ENCODE results near the gene RAP1GDS1. TPM values are rescaled to one million over a fixed set of nuclear protein-coding genes. Genes with fewer than 3 reads are reported as not detected.
"Not testable (repeated sequence)": the region's sequence is repeated elsewhere in the genome, so short reads cannot be mapped to it uniquely, and the experiment has no call there.

Gene RAP1GDS1
- total RNA-seq, 1 donor from 2014 or later, result 161 TPM

DNA sequence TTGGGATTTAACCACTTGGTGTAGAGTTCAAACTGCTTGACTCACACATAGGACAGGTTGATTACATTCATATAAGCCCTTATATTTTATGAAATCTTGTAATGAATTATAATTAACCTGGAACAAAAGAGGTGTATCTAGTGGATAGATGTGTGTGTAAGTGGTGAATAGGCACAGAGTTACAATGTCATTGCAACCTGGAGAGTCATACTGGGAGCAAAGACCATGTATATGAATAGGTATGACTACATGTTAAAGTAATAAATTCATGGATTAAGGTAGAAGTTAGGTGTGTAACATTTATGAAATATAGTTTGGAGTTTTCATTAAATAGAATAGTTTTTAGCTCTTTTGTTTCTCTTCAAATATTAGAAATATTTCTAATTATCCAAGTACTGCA is 26.1 kb downstream of the RAP1GDS1 start:
- DNase-seq (ENCODE audit: low spot score in 2 of 2) (no peak), FAIRE-seq (no peak)

DNA sequence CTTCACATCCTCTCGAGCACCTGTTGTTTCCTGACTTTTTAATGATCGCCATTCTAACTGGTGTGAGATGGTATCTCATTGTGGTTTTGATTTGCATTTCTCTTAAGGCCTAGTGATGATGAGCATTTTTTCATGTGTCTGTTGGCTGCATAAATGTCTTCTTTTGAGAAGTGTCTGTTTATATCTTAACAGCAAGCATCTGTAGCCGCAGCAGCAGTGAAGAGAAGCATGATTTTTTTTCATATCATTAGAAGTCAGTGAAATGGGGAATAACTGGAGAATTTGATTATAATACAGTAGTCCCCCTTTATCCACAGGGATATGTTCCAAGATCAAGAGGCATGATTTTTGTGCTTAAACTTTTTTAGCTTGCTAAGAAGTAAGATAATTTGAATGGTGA is 27.5 kb downstream of the RAP1GDS1 start:
- DNase-seq (ENCODE audit: low spot score in 2 of 2); FAIRE-seq: not testable (repeated sequence)

DNA sequence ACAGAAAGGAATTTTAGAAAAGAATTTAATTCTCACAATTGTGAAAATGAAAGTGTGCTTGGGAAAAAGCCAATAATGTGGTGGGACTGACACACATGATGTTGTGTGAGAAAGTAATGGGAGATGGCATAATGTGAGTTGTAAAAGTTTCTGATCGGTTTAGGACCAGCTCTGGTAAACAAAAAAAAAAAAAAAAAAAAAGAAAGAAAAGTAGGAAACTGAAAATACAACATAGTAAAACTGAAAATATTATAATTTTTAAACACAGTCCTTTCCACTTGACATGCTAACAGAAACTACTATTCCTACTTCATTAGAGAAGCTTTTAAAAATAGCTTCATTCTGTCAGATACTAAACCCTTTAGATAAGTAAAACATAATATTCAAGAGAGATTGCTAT is 28.2 kb downstream of the RAP1GDS1 start:
- no peak for FAIRE-seq
- DNase-seq (ENCODE audit: low spot score in 2 of 2), result no peak

DNA sequence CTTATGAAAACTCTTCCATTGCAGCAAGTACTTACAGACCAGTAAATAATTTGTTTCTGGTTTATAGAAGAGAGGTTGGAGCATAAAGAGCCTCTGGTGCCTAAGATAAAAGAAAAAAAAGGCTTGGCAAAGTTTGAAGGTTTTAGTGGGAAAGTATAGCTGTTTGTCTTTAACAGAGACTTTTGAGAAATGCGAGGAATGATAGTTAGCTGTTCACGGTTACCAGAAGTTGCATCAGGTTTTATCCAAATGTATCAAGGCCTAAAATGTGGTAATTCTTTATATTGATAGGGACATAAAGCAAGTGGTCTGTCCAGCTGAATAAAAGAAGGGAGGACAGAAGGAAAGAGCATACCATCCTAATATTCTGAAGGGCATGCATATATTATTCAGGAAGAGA is 29.3 kb downstream of the RAP1GDS1 start:
- DNase-seq (ENCODE audit: low spot score in 2 of 2) (no peak), FAIRE-seq (no peak)

- DNase-seq (ENCODE audit: low spot score in 2 of 2), result no peak
- FAIRE-seq, result no peak
These were observed 32.1 kb downstream of the RAP1GDS1 start for GRCh38 chr4:98293104-98293887.

GRCh38 chr4:98298022-98298421 is 36.8 kb downstream of the RAP1GDS1 start:
- DNase-seq (ENCODE audit: low spot score in 2 of 2) (no peak), FAIRE-seq (no peak)

DNA sequence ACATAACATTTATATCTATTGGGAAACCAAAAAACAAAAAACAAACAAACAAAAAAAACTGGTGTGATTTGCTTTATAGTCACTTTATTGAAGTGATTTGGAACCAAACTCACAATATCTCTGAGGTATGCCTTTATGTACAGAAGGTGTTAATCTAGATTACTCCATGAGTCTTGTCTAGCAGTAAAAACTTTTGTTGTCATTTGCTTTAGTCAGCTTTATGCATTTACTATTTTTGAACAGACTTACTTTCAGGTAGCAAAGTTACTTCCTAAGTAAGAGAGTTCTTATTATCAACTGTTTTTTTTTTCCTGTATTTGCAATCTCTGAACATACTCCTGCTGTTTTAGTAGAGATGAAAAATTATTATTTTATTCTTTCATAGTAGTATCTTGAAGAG is 39.5 kb downstream of the RAP1GDS1 start:
- DNase-seq (ENCODE audit: low spot score in 2 of 2) (no peak), FAIRE-seq (no peak)

- no peak for FAIRE-seq
These were observed 44.4 kb downstream of the RAP1GDS1 start for GRCh38 chr4:98305576-98305975.

DNA sequence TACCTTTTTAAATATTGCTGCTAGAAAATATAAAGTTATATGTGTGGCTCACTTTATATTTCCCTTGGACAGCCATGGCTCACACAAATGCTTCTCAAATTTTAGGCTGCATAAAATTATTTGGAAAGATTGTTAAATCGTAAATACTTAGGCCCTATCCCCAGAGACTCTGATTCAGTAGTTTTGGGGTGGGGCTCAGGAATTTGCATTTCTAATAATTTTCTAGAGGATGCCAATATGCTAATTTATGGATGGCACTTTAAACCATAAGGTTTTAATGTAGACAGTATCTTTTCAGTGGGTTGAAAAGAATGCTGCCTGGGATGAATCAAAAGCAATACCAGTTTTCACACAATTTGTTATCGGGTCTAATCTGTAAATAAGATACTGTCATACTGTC is 49.7 kb downstream of the RAP1GDS1 start:
- FAIRE-seq (no peak), DNase-seq (ENCODE audit: low spot score in 2 of 2) (no peak)

More at GRCh38 chr4:98305576-98305975, 44.4 kb downstream of the RAP1GDS1 start:
- DNase-seq (ENCODE audit: low spot score in 2 of 2), result no peak

- DNase-seq (ENCODE audit: low spot score in 2 of 2) (no peak), FAIRE-seq (no peak)
These were observed 50.5 kb downstream of the RAP1GDS1 start for GRCh38 chr4:98311656-98312055.

- FAIRE-seq (no peak), DNase-seq (ENCODE audit: low spot score in 2 of 2) (no peak)
These were observed 53.8 kb downstream of the RAP1GDS1 start for GRCh38 chr4:98314791-98315565.

DNA sequence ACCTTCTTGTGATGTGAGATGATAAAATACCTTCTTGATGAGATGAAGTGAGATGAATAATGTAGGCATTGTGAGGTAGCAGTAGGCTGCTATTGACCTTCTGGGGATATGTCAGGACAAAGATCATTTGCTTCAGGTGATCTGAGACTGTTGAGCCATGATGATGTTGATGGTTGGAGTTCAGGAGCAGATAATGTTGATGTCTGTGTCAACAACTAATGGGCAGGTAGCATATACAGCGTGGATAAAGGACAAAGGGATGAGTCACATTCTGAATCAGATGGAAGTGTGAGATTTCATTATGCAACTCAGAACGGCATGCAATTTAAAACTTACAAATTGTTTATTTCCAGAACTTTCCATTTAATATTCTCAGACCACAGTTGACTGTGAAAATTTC is 57.3 kb downstream of the RAP1GDS1 start:
- FAIRE-seq, result no peak
- DNase-seq (ENCODE audit: low spot score in 2 of 2), result no peak

DNA sequence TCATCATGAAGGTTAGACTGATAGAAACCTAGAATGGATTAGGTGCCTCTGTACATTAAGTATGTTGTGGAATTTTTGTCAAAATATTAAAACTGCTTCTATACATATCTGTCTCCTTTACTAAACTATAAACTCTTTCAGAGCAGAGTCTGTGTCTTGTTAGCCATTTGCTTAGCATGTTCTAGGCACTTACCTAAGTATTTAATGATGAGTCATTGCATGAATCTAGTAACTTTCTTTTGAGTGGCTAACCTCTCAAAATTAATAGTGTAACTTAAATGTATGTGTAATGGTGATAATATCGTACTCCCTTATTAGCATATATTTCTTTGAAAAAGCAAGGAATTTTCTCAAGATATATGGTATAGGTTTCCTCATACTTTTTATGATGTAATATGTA is 57.8 kb downstream of the RAP1GDS1 start:
- FAIRE-seq (no peak), DNase-seq (ENCODE audit: low spot score in 2 of 2) (no peak)

DNA sequence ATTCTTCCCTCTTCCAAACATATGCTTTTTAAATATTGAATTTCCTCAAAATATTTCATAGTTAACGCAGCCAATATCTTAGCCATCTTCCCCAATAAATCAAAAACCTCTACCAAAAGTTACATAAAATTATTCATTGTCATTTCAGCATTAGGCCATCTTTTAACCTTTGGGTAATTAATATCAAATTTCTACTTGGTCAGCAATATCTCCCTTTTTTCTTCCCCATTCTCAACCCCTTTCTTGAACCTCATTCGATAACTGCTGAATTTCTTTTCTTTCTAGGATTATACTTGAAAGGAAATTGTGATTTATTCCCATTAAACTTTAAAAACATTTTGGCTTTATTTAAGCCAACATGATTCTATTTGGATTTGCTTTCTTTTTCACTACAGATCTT is 65.0 kb downstream of the RAP1GDS1 start:
- FAIRE-seq (no peak), DNase-seq (ENCODE audit: low spot score in 2 of 2) (no peak)

GRCh38 chr4:98327694-98328093 is 66.5 kb downstream of the RAP1GDS1 start:
- FAIRE-seq (no peak), DNase-seq (ENCODE audit: low spot score in 2 of 2) (no peak)

- not testable (repeated sequence) for DNase-seq (ENCODE audit: low spot score in 2 of 2); FAIRE-seq
These were observed 68.9 kb downstream of the RAP1GDS1 start for GRCh38 chr4:98329879-98330640.

DNA sequence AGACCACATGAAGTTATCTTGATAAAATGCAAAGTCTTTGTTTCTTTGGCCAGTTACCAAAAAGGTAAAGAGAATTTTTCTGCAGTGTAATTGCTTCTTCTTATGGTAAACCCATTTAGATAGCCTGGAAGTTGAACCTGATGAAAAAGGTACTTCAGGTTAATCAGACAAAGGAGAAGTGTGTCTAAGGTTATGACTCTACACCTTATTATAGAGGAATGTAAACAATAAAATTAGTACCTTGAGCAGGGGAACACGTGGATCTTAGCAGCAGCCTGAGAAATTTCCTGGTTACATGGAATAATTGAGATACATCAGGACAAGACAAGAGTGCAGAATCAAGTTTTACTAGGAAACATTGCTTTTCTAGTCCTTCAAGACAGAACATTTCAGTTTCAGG is 70.8 kb downstream of the RAP1GDS1 start:
- DNase-seq (ENCODE audit: low spot score in 2 of 2) (no peak), FAIRE-seq (no peak)

- FAIRE-seq (no peak), DNase-seq (ENCODE audit: low spot score in 2 of 2) (no peak)
These were observed 73.3 kb downstream of the RAP1GDS1 start for GRCh38 chr4:98334461-98334860.

- FAIRE-seq (no peak), DNase-seq (ENCODE audit: low spot score in 2 of 2) (no peak)
These were observed 77.7 kb downstream of the RAP1GDS1 start for GRCh38 chr4:98338761-98339438.

DNA sequence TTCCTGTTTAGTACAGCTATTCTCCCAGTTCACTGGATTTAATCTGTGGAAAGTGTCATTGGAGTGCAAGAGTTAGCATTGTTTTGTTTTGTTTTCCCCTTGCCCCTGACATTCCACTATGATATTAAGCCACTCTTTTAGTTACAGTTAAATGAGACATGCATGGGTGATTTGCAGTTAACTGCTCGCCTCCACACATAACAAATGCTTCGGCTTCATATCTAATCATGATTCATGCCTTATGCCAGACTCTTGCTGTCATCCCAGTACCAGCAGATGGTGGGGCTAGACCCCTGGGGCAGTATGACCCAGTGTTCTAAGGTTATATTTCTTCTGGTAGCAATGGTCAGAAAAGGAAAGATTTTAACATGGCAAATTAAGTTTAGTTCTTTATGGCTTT is 80.1 kb downstream of the RAP1GDS1 start:
- FAIRE-seq (no peak), DNase-seq (ENCODE audit: low spot score in 2 of 2) (no peak)

DNA sequence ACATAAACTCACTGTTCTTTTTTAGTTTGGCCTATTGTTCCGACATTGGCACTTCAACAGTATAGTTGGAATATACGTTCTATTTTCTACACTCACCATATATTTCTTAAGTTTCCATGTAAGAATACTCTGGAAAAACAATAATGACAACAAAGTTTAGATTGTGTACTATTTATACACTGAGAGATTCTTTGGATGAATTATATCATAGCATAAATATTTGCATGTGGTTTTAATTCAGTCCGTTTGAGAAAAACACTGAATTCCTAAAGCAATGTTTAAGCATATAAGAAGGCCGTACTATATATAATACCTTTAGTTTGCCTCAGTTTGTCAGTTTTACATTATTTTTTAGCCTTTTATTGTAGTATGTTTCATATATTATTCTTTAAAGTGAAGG is 82.4 kb downstream of the RAP1GDS1 start:
- FAIRE-seq (peak; percentile 39), DNase-seq (ENCODE audit: low spot score in 2 of 2) (no peak)
